Measurements from ENCODE around the gene CTNNBL1. TPM values are rescaled to one million over a fixed set of nuclear protein-coding genes. Genes with fewer than 3 reads are reported as not detected.

Gene CTNNBL1
- total RNA-seq, 2 donors from 2014 or later, result 35.0 to 37.6 TPM

GRCh38 chr20:37759761-37760209 lies 66.0 kb downstream of the CTNNBL1 start:
- intact Hi-C loops (cut with DNase I, micrococcal nuclease), result no loop called here
- DNase-seq (no peak), ATAC-seq (no peak)

DNA sequence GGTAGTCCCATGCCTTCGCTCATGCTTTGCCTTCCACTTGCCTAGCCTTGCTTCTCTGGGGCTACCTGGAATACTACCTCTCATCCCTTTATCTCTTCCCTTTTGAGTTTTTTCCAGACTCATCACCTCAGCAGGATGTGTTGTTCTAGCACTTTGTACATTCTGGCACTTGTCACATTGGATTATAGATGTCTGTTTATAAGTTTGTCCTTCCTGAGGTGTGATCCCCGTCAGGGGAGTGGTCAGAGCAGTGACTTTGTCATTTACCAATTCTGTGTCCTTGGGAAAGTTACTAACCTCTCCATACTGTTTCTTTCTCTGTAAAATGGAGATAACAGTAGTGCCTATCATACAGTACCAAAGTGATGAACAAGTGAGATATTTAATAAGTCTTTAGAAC lies 66.5 kb downstream of the CTNNBL1 start:
- DNase-seq (no peak), ATAC-seq (no peak)
- intact Hi-C loops (cut with DNase I, micrococcal nuclease), result no loop called here

DNA sequence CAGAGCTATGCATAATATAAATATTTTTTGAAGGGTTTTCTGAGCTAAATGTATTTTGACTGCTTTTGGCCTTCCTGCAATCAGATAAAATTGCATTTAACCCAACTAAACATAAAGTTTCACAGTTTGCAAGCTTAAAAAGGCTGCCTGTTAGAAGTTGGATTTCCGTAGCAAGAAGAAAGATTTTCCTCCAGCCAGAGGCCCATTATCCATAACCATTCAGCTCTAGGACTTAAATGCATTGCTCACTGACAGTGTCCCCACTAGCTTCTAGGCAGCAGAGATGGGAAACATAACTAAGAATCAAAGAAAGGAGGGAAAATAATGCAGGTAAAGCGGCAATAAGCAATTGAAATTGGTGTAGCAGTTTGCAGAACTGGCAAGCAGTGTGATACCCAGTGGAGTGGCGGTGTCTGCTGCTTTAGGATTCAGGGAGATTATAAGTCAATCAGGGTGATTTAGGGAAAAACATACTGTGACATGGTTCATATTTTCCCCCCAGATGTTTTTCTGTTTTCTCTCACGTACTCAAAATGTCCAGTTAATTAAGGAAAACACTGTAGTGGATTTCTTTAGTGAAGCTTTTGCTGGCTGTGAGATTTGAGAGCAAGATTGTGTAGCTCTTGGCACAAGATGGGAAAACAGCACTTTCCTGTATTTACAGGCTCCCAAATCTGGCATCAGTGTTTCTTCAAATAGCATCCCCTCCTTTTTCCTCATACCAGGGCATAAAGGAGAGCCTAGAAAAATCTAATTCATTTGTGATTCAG lies 69.1 kb downstream of the CTNNBL1 start:
- intact Hi-C loops (cut with DNase I, micrococcal nuclease), result no loop called here
- ATAC-seq (no peak), DNase-seq (no peak)

DNA sequence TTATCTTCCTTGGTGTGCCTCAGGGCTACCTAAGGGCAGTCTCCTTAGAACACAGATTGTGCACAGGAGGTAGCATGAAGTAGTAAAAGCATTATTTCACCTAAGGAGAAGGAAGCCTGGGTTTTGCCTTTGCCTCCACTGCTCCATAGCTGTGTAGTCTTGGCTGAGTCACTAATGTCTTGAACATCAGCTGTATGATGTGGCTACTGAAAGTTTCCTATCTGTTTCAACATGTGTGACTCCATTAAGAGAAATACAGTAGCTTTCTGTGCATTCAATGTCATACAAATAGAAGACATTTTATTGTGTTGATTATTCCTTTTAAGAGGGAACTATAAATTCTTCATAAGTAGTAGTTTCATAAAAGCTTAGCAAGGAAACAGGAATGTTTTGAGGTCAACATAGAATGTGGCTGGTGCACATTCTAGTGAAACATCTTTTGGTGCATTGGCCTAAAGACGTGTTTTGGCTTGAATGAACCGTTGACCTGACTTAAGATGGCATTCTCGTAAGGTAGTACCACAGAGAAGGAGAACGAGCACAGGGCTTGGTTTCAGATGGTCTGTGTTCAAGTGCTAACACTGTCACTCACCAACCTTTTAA lies 70.6 kb downstream of the CTNNBL1 start:
- intact Hi-C loops (cut with DNase I, micrococcal nuclease), result no loop called here

GRCh38 chr20:37770908-37771307 lies 77.1 kb downstream of the CTNNBL1 start:
- intact Hi-C loops (cut with DNase I, micrococcal nuclease), result no loop called here
- DNase-seq (no peak), ATAC-seq (no peak)

More for the DNA sequence above, 70.6 kb downstream of the CTNNBL1 start:
- DNase-seq, result no peak
- no peak for ATAC-seq

DNA sequence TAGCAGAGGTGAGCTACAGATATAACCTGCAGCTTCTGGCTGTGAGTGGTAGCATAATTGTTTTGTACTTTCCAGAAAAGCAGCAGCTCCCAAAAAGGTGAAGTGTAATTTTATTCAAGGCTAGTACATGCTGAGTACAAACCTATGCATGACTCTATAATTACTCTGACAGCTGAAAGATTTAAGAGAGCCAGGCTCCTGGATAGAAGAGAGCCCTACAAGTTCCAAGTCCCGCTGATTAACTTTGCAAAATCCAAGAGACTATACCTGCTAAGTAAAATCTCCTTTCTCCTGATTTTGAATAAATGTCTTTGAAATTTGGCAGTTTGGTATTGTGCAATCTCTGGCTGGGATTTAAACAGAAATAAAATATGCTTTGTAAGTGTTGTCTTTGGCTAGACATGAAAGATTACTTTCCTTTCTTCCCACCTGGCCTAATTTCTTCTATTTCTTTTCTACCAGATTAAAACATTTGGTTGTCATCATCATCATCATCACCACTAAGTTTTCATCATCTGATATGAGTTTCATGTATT lies 79.5 kb downstream of the CTNNBL1 start:
- intact Hi-C loops (cut with DNase I, micrococcal nuclease), result no loop called here
- DNase-seq (no peak), ATAC-seq (no peak)

- DNase-seq (no peak), ATAC-seq (no peak)
- intact Hi-C loops (cut with DNase I, micrococcal nuclease), result no loop called here
These were observed 80.3 kb downstream of the CTNNBL1 start for GRCh38 chr20:37774156-37774555.

DNA sequence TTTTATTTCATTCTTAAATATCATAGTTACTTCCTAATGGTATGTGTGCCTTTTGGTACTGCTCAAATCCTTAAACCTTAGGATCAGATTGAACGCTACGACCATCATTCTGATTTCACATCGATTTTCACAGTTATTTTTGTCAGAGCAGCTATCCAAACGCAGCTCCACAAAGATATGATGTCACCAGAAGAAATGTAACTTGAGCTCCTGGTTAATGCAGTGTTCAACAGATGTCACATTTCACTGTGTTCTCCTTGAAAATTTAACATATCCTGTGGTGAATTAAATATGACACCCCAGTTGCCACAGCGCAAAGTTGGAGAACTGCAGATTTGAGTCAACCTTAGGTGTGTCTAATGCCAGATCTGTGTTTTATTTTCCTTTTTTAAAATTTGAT lies 81.4 kb downstream of the CTNNBL1 start:
- no peak for DNase-seq
- no peak for ATAC-seq
- intact Hi-C loops (cut with DNase I, micrococcal nuclease), result no loop called here

GRCh38 chr20:37776049-37776448 lies 82.2 kb downstream of the CTNNBL1 start:
- DNase-seq (no peak), ATAC-seq (no peak)
- intact Hi-C loops (cut with DNase I, micrococcal nuclease), result no loop called here

DNA sequence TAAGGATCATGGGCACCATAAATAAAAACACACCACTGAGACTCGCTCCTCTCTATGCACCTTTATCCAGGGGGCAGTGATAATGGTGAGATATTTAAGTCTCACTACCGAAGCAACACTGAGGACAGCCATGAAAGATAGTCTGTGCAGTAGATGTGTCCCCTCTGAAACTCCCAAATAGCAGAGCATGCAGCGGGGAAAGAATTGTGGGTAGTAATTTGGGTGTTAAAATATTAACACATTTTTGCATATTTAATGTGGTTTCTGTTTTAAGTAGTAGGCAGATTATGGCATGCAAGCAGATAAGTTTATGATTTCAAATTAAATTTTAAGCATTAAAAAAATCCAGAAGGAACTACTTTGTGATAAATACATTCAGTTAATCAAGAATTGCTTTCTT lies 82.7 kb downstream of the CTNNBL1 start:
- ATAC-seq, result no peak
- DNase-seq, result no peak
- intact Hi-C loops (cut with DNase I, micrococcal nuclease), result no loop called here

GRCh38 chr20:37777012-37777950 lies 83.5 kb downstream of the CTNNBL1 start:
- DNase-seq, result no peak
- intact Hi-C loops (cut with DNase I, micrococcal nuclease), result no loop called here
- ATAC-seq, result no peak

GRCh38 chr20:37777988-37778659 lies 84.3 kb downstream of the CTNNBL1 start:
- intact Hi-C loops (cut with DNase I, micrococcal nuclease), result no loop called here
- ATAC-seq (no peak), DNase-seq (no peak)

- intact Hi-C loops (cut with DNase I, micrococcal nuclease), result no loop called here
- ATAC-seq (no peak), DNase-seq (no peak)
These were observed 87.8 kb downstream of the CTNNBL1 start for GRCh38 chr20:37781626-37782025.

- intact Hi-C loops (cut with DNase I, micrococcal nuclease), result no loop called here
- ATAC-seq (no peak), DNase-seq (no peak)
These were observed 92.2 kb downstream of the CTNNBL1 start for GRCh38 chr20:37786043-37786442.

DNA sequence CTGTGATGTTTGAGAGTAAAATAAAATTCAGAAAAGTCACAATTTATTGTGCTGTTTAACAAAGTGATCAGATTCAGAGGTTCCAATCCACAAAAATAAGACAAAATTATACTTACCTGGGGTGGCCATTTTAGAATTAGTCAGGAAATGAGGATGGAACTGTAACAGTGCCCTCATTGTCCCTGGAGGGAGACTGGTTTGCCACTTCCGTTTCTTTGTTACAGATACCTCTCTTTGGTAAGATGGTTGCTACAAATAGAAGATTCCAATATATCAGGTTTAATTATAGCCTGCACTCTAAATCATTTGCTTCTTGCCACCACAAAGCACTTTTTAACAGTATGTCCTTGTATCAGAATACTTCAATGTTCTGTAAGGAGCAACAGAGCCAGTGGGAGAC lies 95.6 kb downstream of the CTNNBL1 start:
- no peak for ATAC-seq
- DNase-seq, result no peak
- intact Hi-C loops (cut with DNase I, micrococcal nuclease), result no loop called here

DNA sequence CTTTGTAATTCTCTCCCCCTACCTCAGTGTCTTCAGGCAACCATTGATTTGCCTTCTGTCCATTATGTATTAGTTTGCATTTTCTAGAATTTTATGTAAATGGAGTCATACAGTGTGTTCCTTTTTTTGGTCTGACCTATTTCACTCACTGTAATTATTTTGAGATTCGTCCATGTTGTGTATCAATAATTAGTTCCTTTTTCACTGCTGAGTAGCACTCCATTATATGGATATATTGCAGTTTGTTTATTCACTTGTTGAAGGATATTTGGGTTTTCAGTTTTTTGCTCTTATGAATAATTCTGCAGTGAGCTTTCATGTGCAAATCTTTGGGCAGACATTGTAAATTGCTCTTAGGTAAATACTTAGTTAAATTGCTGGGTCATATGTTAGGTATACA lies 97.1 kb downstream of the CTNNBL1 start:
- ATAC-seq (no peak), DNase-seq (no peak)
- intact Hi-C loops (cut with DNase I, micrococcal nuclease), result no loop called here

DNA sequence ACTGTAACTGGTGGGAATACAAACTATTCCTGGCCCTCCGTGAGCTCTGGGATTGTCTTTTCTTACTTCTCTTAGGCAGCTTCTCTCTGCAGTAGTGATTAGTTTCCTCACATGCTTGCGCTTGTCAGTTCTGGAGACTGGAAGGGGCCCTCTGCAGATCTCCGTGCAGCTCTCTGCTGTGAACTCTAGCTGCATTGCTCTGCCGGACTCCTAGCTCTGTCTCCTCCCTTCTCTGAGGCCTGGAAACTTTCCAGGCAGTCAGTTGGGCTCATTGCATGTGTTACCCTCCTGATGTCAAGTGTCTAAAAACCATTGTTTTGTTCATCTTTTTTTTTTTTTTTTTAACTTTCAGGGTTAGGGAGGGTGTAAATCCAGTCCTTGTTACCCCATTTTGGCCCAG lies 102.3 kb downstream of the CTNNBL1 start:
- no peak for DNase-seq
- intact Hi-C loops (cut with DNase I, micrococcal nuclease), result no loop called here

DNA sequence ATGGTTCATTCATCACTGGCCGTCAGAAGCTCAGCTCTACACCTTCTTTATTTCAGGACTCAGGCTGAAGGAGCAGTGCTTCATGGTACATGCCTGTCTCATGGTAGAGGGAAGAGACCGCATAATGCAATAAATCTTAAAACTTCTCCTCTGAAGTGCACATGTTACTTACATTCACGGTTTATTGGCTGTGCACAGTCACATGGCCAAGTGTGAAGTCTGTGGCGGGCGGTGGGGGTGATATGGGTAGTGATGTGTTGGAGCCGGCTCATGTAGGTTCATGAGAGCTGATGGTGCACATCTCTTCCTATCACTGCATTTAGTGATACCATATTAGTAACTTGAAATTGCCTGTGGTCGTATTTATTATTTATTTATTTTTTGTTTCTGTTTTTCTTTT lies 102.9 kb downstream of the CTNNBL1 start:
- DNase-seq, result no peak
- ATAC-seq, result no peak
- intact Hi-C loops (cut with DNase I, micrococcal nuclease), result no loop called here

More for the DNA sequence above, 102.3 kb downstream of the CTNNBL1 start:
- no peak for ATAC-seq

- intact Hi-C loops (cut with DNase I, micrococcal nuclease), result no loop called here
- DNase-seq (no peak), ATAC-seq (no peak)
These were observed 103.9 kb downstream of the CTNNBL1 start for GRCh38 chr20:37797669-37798175.

Measured in left colon (tissue), 2 donors.